BE2C (cell line): Measurements from ENCODE around the gene USP25.

Source experiments
- DNase-seq: peaks from one replicate; pipeline ENCODE4 v3.0.0-alpha.2; 2020
- H3K27me3 ChIP-seq: fragments of 250-450 bp; sonication (Bioruptor Pico); 2 replicates; pipeline ENCODE4 v1.5.1; 2020; ENCODE audit warnings: mild to moderate bottlenecking
- H3K36me3 ChIP-seq: fragments of 250-450 bp; sonication (Bioruptor Pico); 2 replicates; pipeline ENCODE4 v1.5.1; 2020; ENCODE audit warnings: mild to moderate bottlenecking
- H3K4me1 ChIP-seq: fragments of 250-450 bp; sonication (Bioruptor Pico); 2 replicates; pipeline ENCODE4 v1.5.1; 2020
- H3K4me3 ChIP-seq: 2 replicates; pipeline ENCODE4 v1.5.1; 2011; ENCODE audit warnings: low read depth, low read length
- H3K9me3 ChIP-seq: fragments of 250-450 bp; sonication (Bioruptor Pico); 2 replicates; pipeline ENCODE4 v1.5.1; 2020
- TF ChIP-seq, protein P1 (sequence below): IDR thresholded peaks from 2 replicates; pipeline ENCODE4 v1.5.1; 2012; ENCODE audit warnings: mild to moderate bottlenecking, low read depth, low read length

USP25 gene

GRCh38 chr21:15870819-15871218 is 141.0 kb downstream of the USP25 start:
- no peak overlapping the region for H3K4me3 ChIP-seq

GRCh38 chr21:15872236-15872635 is 142.5 kb downstream of the USP25 start:
- Histone ChIP-seq H3K27me3 (no peaks in the 10 kb centered on the region), H3K4me1 (no peaks in the 10 kb centered on the region), H3K4me3 (no peak overlapping the region), H3K9me3 (no peaks in the 10 kb centered on the region), H3K36me3 (no peaks in the 10 kb centered on the region)
- TF ChIP-seq, protein P1, sequence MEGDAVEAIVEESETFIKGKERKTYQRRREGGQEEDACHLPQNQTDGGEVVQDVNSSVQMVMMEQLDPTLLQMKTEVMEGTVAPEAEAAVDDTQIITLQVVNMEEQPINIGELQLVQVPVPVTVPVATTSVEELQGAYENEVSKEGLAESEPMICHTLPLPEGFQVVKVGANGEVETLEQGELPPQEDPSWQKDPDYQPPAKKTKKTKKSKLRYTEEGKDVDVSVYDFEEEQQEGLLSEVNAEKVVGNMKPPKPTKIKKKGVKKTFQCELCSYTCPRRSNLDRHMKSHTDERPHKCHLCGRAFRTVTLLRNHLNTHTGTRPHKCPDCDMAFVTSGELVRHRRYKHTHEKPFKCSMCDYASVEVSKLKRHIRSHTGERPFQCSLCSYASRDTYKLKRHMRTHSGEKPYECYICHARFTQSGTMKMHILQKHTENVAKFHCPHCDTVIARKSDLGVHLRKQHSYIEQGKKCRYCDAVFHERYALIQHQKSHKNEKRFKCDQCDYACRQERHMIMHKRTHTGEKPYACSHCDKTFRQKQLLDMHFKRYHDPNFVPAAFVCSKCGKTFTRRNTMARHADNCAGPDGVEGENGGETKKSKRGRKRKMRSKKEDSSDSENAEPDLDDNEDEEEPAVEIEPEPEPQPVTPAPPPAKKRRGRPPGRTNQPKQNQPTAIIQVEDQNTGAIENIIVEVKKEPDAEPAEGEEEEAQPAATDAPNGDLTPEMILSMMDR: no peak
- no peak for DNase-seq

More at GRCh38 chr21:15870819-15871218, 141.0 kb downstream of the USP25 start:
- TF ChIP-seq, protein P1: no peak
- H3K9me3 ChIP-seq: no peaks in the 10 kb centered on the region
- no peak for DNase-seq
- no peaks in the 10 kb centered on the region for H3K27me3 ChIP-seq
- H3K4me1 ChIP-seq: no peaks in the 10 kb centered on the region
- no peaks in the 10 kb centered on the region for H3K36me3 ChIP-seq

DNA sequence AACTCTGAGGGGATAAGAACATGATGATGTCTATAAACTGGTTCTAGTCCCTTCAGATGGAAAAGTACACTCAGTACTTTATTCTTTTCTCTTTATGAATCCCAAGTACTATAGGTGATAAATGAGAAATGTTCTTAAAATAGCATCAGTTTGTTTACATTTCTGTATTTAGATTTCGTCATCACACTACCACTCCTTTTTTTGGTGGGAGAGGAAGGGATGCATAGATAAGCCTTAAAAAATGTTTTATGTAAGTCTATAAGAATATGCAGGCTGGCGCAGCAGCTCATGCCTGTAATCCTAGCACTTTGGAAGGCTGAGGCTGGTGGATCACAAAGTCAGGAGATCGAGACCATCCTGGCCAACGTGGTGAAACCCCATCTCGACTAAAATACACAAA is 144.8 kb downstream of the USP25 start:
- TF ChIP-seq, protein P1: no peak
- H3K36me3 ChIP-seq: no peaks in the 10 kb centered on the region

GRCh38 chr21:15875286-15875685 is 145.5 kb downstream of the USP25 start:
- Histone ChIP-seq H3K27me3 (no peaks in the 10 kb centered on the region), H3K4me3 (no peak overlapping the region), H3K9me3 (no peaks in the 10 kb centered on the region), H3K4me1 (no peaks in the 10 kb centered on the region), H3K36me3 (no peaks in the 10 kb centered on the region)
- no peak for DNase-seq
- TF ChIP-seq, protein P1: no peak

More for the DNA sequence above, 144.8 kb downstream of the USP25 start:
- Histone ChIP-seq H3K4me3 (no peak overlapping the region), H3K4me1 (no peaks in the 10 kb centered on the region), H3K9me3 (no peaks in the 10 kb centered on the region), H3K27me3 (no peaks in the 10 kb centered on the region)
- no peak for DNase-seq

GRCh38 chr21:15893902-15894301 is 164.1 kb downstream of the USP25 start:
- Histone ChIP-seq H3K36me3 (no peaks in the 10 kb centered on the region), H3K4me3 (no peak overlapping the region), H3K27me3 (no peaks in the 10 kb centered on the region), H3K9me3 (no peaks in the 10 kb centered on the region), H3K4me1 (no peaks in the 10 kb centered on the region)
- TF ChIP-seq, protein P1: no peak
- DNase-seq: no peak

- no peak for DNase-seq
- H3K4me1 ChIP-seq: no peaks in the 10 kb centered on the region
- no peaks in the 10 kb centered on the region for H3K36me3 ChIP-seq
- no peak overlapping the region for H3K4me3 ChIP-seq
- TF ChIP-seq, protein P1: peak; percentile 37; the same call in 1 of the 2 replicates
- no peaks in the 10 kb centered on the region for H3K9me3 ChIP-seq
- no peaks in the 10 kb centered on the region for H3K27me3 ChIP-seq
Observed at GRCh38 chr21:15894596-15894995, 164.8 kb downstream of the USP25 start.
